KOPT-K1 (cell line): ENCODE data around the gene ANKRD29.
"Not testable (repeated sequence)": the region's sequence is repeated elsewhere in the genome, so short reads cannot be mapped to it uniquely, and the experiment has no call there.

ENCODE experiments used
- H3K27ac ChIP-seq: fragments of 200-600 bp; sonication (generic); 2 replicates; pipeline ENCODE4 v1.5.1; 2016; ENCODE audit warnings: antibody characterized with exemption, mild to moderate bottlenecking, low read depth, low read length; ENCODE audit not compliant: poor library complexity, severe bottlenecking
- H3K36me3 ChIP-seq: fragments of 200-600 bp; sonication (generic); 2 replicates; pipeline ENCODE4 v1.5.1; 2017; ENCODE audit warnings: antibody characterized with exemption, mild to moderate bottlenecking, low read length, moderate library complexity; ENCODE audit not compliant: insufficient read depth
- H3K9me3 ChIP-seq: fragments of 200-600 bp; sonication (generic); 2 replicates; pipeline ENCODE4 v1.5.1; 2017; ENCODE audit warnings: antibody characterized with exemption, low read length, mild to moderate bottlenecking; ENCODE audit not compliant: insufficient read depth, poor library complexity, severe bottlenecking

ANKRD29 gene

GRCh38 chr18:23641143-23641720 lies 21.5 kb downstream of the ANKRD29 start:
- peaks cover 20% of the 10 kb centered on the region for H3K9me3 ChIP-seq
- no peak overlapping the region for H3K27ac ChIP-seq
- no peaks in the 10 kb centered on the region for H3K36me3 ChIP-seq

- H3K9me3 ChIP-seq = peaks cover 20% of the 10 kb centered on the region
Measured at GRCh38 chr18:23640052-23640451, 22.7 kb downstream of the ANKRD29 start.

GRCh38 chr18:23636433-23636832 lies 26.3 kb downstream of the ANKRD29 start:
- not testable (repeated sequence) for H3K9me3 ChIP-seq, H3K36me3 ChIP-seq, H3K27ac ChIP-seq

More at GRCh38 chr18:23640052-23640451, 22.7 kb downstream of the ANKRD29 start:
- Histone ChIP-seq H3K27ac (no peak overlapping the region), H3K36me3 (no peaks in the 10 kb centered on the region)

DNA sequence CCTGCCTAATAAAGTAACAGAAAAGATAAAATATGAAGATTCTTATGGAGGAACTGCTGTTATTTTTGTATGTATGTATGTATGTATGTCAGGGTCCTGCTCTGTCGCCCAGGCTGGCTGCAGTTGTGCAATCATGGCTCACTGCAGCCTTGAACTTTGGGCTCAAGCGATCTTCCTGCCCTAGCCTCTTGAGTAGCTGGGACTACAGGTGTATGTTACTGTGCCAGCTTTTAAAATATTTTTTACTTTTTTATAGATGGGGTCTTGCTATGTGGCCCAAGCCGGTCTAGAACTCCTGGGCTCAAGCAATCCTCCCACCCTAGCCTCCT lies 26.7 kb downstream of the ANKRD29 start:
- no peaks in the 10 kb centered on the region for H3K9me3 ChIP-seq
- no peaks in the 10 kb centered on the region for H3K36me3 ChIP-seq
- no peak overlapping the region for H3K27ac ChIP-seq

- no peaks in the 10 kb centered on the region for H3K9me3 ChIP-seq
- H3K36me3 ChIP-seq = no peaks in the 10 kb centered on the region
- no peak overlapping the region for H3K27ac ChIP-seq
Measured at GRCh38 chr18:23635283-23636070, 27.2 kb downstream of the ANKRD29 start.

DNA sequence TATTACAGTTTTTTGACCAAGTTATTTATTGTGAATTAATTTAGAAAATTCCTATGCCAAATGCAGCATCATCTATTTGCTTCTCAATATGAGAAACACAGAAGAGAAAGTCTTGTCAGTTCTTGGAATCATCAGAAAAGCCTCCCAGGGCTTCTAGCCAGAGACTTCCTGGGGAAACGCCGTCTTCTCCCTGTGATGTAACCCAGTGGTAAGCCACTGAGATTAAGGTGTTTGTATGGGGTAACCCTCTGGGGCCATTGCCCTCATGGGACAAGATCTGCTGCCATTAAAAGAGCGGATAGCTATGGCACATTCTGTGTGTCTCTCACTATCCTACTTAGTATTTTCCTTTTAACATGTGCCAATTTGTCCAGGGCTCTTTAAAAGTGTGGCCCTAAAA lies 28.0 kb downstream of the ANKRD29 start:
- no peaks in the 10 kb centered on the region for H3K9me3 ChIP-seq
- H3K27ac ChIP-seq = no peak overlapping the region
- H3K36me3 ChIP-seq = no peaks in the 10 kb centered on the region

DNA sequence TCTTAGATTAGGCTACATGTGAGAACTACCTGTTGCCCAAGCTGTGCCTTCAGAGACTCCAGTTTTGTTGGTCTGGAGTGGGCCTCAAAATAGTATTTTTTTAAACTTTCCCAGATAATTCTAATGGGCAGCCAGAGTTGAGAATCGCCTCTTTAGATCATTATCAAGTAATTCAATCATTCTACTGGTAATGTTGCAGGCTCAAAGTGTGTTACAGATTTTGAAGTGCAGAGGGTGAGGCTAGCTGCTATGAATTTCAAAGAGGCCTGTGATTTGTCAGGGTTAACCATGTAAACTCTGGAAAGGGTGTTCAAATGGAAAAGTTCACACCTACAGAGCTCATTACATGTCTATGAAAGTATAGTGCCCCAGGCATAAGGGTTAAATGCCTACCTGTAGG lies 30.1 kb downstream of the ANKRD29 start:
- no peaks in the 10 kb centered on the region for H3K36me3 ChIP-seq
- no peaks in the 10 kb centered on the region for H3K9me3 ChIP-seq
- H3K27ac ChIP-seq = no peak overlapping the region

DNA sequence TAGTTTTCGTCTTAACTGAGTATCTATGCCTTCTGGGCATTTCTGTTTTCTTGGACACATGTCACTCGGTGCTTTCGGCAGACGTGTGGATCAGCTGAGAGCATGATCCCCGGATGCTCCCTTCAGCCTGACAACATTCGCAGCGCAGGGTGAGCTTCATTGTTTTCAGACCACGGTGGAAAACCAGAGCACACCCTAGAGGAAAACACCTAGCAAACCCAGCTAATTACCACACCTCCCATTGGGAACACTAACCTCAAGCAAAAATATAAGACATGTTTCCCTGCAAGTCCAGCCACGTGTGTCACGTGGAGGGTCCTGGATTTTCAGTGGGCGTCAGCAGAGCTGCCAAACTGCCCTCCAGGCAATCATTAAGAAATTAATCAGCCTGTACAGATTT lies 31.0 kb downstream of the ANKRD29 start:
- Histone ChIP-seq H3K9me3 (no peaks in the 10 kb centered on the region), H3K36me3 (no peaks in the 10 kb centered on the region), H3K27ac (no peak overlapping the region)

DNA sequence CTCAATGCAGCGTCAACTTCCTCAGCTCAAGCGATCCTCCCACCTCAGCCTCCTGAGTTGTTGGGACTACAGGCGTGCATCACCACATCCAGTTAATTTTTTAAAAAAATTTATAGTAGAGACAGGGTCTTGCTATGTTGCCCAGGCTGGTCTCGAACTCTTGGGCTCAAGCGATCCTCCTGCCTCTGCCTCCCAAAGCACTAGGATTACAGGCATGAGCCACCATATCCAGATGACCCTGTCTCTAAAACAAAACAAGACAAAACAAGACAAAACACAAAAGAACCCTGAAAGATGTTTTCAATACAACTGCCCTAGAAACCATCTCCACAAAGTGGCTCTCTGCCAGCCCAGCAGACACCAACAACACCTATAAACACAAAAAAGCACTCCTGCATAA lies 31.4 kb downstream of the ANKRD29 start:
- no peaks in the 10 kb centered on the region for H3K9me3 ChIP-seq
- H3K36me3 ChIP-seq = no peaks in the 10 kb centered on the region
- no peak overlapping the region for H3K27ac ChIP-seq

GRCh38 chr18:23629444-23629946 lies 33.2 kb downstream of the ANKRD29 start:
- Histone ChIP-seq H3K9me3 (no peaks in the 10 kb centered on the region), H3K27ac (no peak overlapping the region), H3K36me3 (no peaks in the 10 kb centered on the region)

GRCh38 chr18:23627970-23628369 lies 34.7 kb downstream of the ANKRD29 start:
- Histone ChIP-seq H3K27ac (no peak overlapping the region), H3K36me3 (no peaks in the 10 kb centered on the region), H3K9me3 (no peaks in the 10 kb centered on the region)

GRCh38 chr18:23627321-23627720 lies 35.4 kb downstream of the ANKRD29 start:
- Histone ChIP-seq H3K36me3 (no peaks in the 10 kb centered on the region), H3K27ac (no peak overlapping the region), H3K9me3 (no peaks in the 10 kb centered on the region)

- H3K9me3 ChIP-seq = no peaks in the 10 kb centered on the region
Measured at GRCh38 chr18:23626451-23627279, 36.0 kb downstream of the ANKRD29 start.

DNA sequence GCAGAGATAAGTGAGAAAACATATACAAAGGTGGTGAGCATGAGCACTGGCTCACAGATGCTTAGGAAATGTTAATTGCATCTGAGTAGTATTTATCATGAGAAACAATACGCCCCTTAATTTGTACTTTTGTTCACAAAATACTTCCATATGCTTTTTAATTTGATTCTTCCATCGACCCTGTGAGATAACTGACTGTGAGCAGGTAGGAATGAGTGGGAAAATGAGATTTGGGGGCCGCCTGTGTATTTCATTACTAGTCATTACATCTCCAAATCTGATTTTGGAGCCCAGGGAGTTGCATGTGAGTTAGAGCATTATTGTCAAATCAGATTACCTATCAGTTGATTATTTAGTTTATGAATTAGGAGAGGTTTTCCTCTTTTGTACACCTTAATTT lies 39.7 kb downstream of the ANKRD29 start:
- Histone ChIP-seq H3K9me3 (no peaks in the 10 kb centered on the region), H3K27ac (no peak overlapping the region), H3K36me3 (no peaks in the 10 kb centered on the region)

More at GRCh38 chr18:23626451-23627279, 36.0 kb downstream of the ANKRD29 start:
- no peak overlapping the region for H3K27ac ChIP-seq
- no peaks in the 10 kb centered on the region for H3K36me3 ChIP-seq

DNA sequence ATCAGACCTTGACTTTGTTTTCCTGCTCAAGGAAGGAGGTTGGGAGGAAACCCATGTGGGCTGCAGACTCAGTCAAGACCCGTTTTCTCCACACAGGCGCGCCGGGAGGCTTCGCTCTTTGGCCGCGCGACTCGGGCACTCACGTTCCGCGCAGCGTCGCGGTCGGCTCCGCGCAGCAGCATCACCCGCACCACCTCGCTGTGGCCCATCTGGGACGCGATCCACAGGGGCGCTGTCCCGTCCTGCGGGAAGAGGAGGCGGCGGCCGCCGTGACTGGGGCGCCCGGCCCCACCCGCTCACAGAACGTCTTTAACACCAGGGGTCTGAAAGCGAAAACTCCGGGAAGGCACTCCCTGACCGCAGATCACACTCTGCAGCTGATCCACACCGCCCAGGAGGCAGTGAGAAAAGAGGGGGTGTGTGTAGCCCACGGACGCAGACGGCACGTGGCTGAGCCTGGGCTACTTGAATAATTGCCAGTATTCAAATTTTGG lies 43.3 kb downstream of the ANKRD29 start:
- Histone ChIP-seq H3K9me3 (no peaks in the 10 kb centered on the region), H3K27ac (no peak overlapping the region), H3K36me3 (no peaks in the 10 kb centered on the region)
